ENCODE data around the gene RITA1. TPM values are rescaled to one million over a fixed set of nuclear protein-coding genes. Genes with fewer than 3 reads are reported as not detected.

Gene RITA1
- total RNA-seq, 1 donor from 2014 or later: 11.7 TPM

Small RNAs within 50 kb of the gene (microRNA-seq; reads per million reads assigned to microRNA genes)
- 0.63 reads per million for gene MIR7106 (ENCODE audit: unreplicated experiment)

Other genes with a start within 250 kb of the RITA1 start
- 2.2 TPM for gene OAS3, start 247.2 kb upstream of the RITA1 start, total RNA-seq (ENCODE audit: unreplicated experiment)
- 0.41 TPM for gene OAS2, start 207.2 kb upstream of the RITA1 start, total RNA-seq (ENCODE audit: unreplicated experiment)
- gene DTX1, start 129.0 kb upstream of the RITA1 start, total RNA-seq (ENCODE audit: unreplicated experiment): 62.8 TPM
- 0.21 TPM for gene RASAL1, start 50.0 kb upstream of the RITA1 start, total RNA-seq (ENCODE audit: unreplicated experiment)
- not detected for gene CFAP73, start 36.0 kb upstream of the RITA1 start, total RNA-seq (ENCODE audit: unreplicated experiment)
- gene DDX54, start 243 bp upstream of the RITA1 start, total RNA-seq (ENCODE audit: unreplicated experiment): 47.5 TPM
- gene TPCN1, start 35.7 kb downstream of the RITA1 start, total RNA-seq (ENCODE audit: unreplicated experiment): 8.4 TPM
- gene SLC8B1, start 149.4 kb downstream of the RITA1 start, total RNA-seq (ENCODE audit: unreplicated experiment): 44.6 TPM
- gene PLBD2, start 172.9 kb downstream of the RITA1 start, total RNA-seq (ENCODE audit: unreplicated experiment): 26.6 TPM
- gene SDS, start 218.2 kb downstream of the RITA1 start, total RNA-seq (ENCODE audit: unreplicated experiment): not detected
- gene SDSL, start 236.7 kb downstream of the RITA1 start, total RNA-seq (ENCODE audit: unreplicated experiment): 1.3 TPM

Data from endothelial cell (in vitro differentiated cells).